HFFc6 (cell line): ENCODE measurements around the gene NODAL. TPM values are rescaled to one million over a fixed set of nuclear protein-coding genes. Genes with fewer than 3 reads are reported as not detected.

Source experiments
- DNase-seq: peaks from one replicate; pipeline ENCODE4 v3.0.0-alpha.2; 2018
- H3K27ac Mint-ChIP-seq: 2 replicates; pipeline ENCODE4 v1.8.0; 2020; ENCODE audit warnings: mild to moderate bottlenecking, mixed read lengths
- H3K27me3 Mint-ChIP-seq: 2 replicates; pipeline ENCODE4 v1.8.0; 2021; ENCODE audit warnings: mild to moderate bottlenecking, moderate library complexity, mixed read lengths; ENCODE audit not compliant: insufficient read depth
- H3K36me3 Mint-ChIP-seq: 2 replicates; pipeline ENCODE4 v1.8.0; 2021; ENCODE audit warnings: low read depth, mixed read lengths
- H3K4me1 Mint-ChIP-seq: 2 replicates; pipeline ENCODE4 v1.8.0; 2020; ENCODE audit warnings: low read depth, mixed read lengths
- H3K4me3 Mint-ChIP-seq: 2 replicates; pipeline ENCODE4 v1.8.0; 2020; ENCODE audit warnings: mild to moderate bottlenecking, moderate library complexity, mixed read lengths
- H3K9me3 Mint-ChIP-seq: 2 replicates; pipeline ENCODE4 v1.8.0; 2020; ENCODE audit warnings: mild to moderate bottlenecking, mixed read lengths
- total RNA-seq, 6 experiments: library from RNA; stranded (reverse); fragmentation: NEBNext Ultra II Directional; extraction: Animal tissue kit (Norgen Biotek cat#: 25700); gene quantifications; 2 replicates in 1 of 6; 3 replicates in 5 of 6; pipeline ENCODE4 v1.2.3, GENCODE V29; 2021
- TF ChIP-seq, protein P1 (sequence below): fragments of 200-600 bp; sonication (generic); IDR thresholded peaks from 2 replicates; pipeline ENCODE4 v1.5.0; 2021; ENCODE audit warnings: antibody characterized with exemption, mild to moderate bottlenecking

Gene NODAL
- total RNA-seq, 6 experiments from 2014 or later = not detected

DNA sequence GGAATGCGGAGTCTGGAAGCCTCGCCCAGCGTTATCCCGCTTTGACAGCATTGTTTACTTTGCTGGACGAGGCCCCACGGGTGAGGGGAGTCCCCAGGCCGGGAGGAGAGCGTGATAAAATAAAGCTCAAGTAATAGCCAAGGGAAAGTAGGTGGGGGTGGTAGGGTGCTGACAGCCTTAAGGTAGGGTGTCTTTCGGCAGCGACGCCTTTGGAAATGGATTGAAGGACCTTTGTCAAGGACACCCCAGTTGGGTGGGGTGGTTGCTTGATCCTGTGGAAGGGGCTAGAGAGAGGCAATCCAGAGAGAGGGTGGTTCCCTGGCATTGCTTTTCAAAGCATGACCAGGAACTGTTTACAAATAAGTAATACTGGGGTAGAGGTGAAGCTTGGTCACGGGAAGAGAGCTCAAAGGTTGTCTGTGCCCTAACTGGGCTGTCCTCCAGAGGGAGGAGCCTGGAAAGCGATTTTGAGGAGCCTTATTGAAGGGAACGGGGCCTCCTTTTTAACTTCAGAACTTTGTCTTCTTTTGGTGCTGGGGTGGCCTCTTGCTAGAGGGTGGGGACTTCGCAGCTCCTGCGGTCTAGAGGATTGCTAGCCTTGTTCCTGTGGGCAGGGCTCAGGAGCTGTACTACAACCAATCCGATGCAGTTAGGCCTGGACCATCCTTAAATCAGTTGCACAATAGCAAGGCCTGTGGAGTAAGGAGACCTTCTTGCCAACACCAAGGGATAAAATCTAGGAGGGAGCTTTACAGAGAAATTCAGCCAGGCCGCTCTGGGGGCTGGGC lies 36.2 kb downstream of the NODAL start:
- Mint-ChIP-seq H3K36me3 (peaks cover 9% of the 10 kb centered on the region), H3K4me3 (peak overlapping the region; percentile 92), H3K9me3 (no peaks in the 10 kb centered on the region), H3K4me1 (peaks cover 41% of the 10 kb centered on the region), H3K27ac (peak overlapping the region; percentile 93), H3K27me3 (peaks cover 2% of the 10 kb centered on the region)
- peak; percentile 89 for DNase-seq
- TF ChIP-seq, protein P1, sequence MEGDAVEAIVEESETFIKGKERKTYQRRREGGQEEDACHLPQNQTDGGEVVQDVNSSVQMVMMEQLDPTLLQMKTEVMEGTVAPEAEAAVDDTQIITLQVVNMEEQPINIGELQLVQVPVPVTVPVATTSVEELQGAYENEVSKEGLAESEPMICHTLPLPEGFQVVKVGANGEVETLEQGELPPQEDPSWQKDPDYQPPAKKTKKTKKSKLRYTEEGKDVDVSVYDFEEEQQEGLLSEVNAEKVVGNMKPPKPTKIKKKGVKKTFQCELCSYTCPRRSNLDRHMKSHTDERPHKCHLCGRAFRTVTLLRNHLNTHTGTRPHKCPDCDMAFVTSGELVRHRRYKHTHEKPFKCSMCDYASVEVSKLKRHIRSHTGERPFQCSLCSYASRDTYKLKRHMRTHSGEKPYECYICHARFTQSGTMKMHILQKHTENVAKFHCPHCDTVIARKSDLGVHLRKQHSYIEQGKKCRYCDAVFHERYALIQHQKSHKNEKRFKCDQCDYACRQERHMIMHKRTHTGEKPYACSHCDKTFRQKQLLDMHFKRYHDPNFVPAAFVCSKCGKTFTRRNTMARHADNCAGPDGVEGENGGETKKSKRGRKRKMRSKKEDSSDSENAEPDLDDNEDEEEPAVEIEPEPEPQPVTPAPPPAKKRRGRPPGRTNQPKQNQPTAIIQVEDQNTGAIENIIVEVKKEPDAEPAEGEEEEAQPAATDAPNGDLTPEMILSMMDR = no peak

DNA sequence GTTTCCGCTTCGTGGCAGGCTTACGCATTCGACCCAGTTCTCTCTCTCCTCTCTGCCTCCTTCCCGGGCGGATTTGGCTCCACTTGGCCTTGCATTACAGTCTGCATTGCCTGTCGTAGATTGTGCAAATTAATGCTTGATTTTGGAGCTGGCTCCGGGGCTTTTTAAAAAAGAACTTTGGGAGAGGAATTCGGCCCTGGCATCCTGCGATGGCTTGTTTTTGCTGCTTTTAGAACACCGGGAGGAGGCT lies 36.8 kb downstream of the NODAL start:
- Mint-ChIP-seq H3K27ac (peak overlapping the region; percentile 93), H3K27me3 (peaks cover 2% of the 10 kb centered on the region), H3K4me3 (peak overlapping the region; percentile 92), H3K9me3 (no peaks in the 10 kb centered on the region), H3K36me3 (peaks cover 6% of the 10 kb centered on the region), H3K4me1 (peaks cover 37% of the 10 kb centered on the region)
- TF ChIP-seq, protein P1 = no peak
- DNase-seq = peak; percentile 20

DNA sequence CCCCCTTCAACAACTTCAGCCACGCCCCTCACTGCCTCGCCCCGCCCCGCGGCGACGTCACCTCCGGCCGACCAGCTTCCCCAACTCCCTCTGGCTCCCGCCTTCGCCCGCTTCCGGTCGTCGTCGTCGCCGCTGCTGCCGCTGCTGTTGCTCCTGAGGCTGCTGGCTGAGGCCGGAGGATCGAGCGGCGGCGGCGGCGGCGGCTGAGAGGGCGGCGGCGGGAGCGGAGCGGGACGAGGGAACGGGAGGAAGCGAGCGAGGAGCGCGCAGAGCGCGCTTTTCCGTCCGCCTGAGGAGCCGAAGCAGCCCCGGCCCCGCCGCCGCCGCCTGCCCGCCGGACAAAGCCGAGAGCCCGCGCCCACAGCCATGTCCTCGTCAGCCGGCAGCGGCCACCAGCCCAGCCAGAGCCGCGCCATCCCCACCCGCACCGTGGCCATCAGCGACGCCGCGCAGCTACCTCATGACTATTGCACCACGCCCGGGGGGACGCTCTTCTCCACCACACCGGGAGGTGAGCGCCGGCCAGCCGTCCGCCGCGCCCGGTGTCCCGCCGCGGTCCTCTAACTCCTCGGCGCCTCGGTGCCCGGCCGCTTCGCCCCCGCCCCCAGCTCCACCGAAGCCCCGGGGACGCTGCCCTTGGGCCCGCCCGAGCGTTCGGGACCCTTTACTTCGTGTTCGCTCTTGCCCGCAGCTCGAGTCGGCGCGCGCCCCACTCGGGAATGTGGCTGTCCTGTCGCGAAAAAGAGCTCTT lies 37.3 kb downstream of the NODAL start, which contains the start of gene EIF4EBP2:
Gene EIF4EBP2, plus strand, starts transcription at position 110 of the 751 bp plus-strand sequence. Its CDS starts 257 bp downstream, at position 367.
- Mint-ChIP-seq H3K9me3 (no peaks in the 10 kb centered on the region), H3K27ac (peak within 1 kb of the TSS; percentile 93), H3K36me3 (peaks cover 4% of the 10 kb centered on the region; the same call in 1 of the 2 replicates), H3K4me1 (peaks cover 32% of the 10 kb centered on the region), H3K4me3 (peak within 1 kb of the TSS; percentile 92), H3K27me3 (peaks cover 2% of the 10 kb centered on the region)
- TF ChIP-seq, protein P1 = no peak; the same call in 1 of the 2 replicates
- peak; percentile 90 for DNase-seq

DNA sequence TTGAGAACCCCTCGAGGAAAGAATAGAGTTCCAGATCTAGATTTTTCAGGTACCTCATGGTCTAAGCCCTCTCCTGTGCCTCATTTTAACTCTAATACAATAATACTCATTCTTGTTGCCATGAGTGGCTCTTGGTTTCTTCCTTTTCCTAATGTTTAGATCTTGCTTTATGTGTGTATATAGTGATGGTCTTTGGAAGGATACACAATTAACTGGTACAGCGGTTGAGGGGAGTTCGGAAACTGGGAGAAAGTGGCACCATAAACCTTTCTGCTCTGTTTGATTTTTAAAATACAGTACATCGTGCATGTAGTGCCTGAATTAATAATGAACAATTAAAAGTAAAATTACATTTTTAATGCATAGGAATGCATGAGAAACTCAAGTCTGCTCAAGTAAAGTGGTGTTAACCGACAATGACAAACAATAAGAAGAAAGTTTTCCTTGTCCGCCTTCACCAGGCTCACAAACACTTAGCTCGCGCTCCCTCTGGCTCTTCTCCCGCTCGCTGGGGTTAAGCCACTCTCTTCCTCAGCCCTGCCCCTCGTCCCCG lies 37.9 kb downstream of the NODAL start:
- no peak for DNase-seq
- peak overlapping the region; percentile 92 for H3K4me3 Mint-ChIP-seq
- peak overlapping the region; percentile 93 for H3K27ac Mint-ChIP-seq
- H3K27me3 Mint-ChIP-seq = peaks cover 2% of the 10 kb centered on the region
- H3K9me3 Mint-ChIP-seq = no peaks in the 10 kb centered on the region
- H3K36me3 Mint-ChIP-seq = peaks cover 3% of the 10 kb centered on the region; the same call in 1 of the 2 replicates
- peaks cover 26% of the 10 kb centered on the region for H3K4me1 Mint-ChIP-seq
- TF ChIP-seq, protein P1 = no peak

DNA sequence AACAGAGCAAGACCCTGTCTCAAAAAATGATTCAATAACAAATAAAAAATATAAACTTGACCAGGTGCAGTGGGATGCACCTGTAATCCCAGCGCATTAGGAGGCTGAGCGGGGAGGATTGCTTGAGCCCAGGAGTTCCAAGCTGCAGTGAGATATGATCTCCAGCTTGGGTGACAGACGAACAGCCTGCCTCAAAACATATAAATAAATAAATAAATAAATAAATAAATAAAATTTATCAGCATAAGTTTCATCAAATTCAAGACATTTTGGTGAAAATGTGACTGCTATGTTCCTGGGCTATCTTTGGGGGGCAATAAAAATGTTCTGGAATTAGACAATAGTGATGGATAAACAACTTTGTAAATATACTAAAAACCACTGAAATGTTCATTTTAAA lies 42.3 kb downstream of the NODAL start:
- H3K27me3 Mint-ChIP-seq = peaks cover 5% of the 10 kb centered on the region
- H3K9me3 Mint-ChIP-seq = no peaks in the 10 kb centered on the region
- peaks cover 6% of the 10 kb centered on the region for H3K4me1 Mint-ChIP-seq
- no peaks in the 10 kb centered on the region for H3K36me3 Mint-ChIP-seq
- H3K27ac Mint-ChIP-seq = no peak overlapping the region
- H3K4me3 Mint-ChIP-seq = no peak overlapping the region
- TF ChIP-seq, protein P1 = no peak
- no peak for DNase-seq
